ENCODE data around the gene PLEKHG4.

The PLEKHG4 gene

GRCh38 chr16:67336648-67337047, 57.3 kb downstream of the PLEKHG4 start:
- DNase-seq, result no peak
